HUDEP-2 (cell line): Measurements from ENCODE around the gene DLG2.
"Not testable (repeated sequence)": the region's sequence is repeated elsewhere in the genome, so short reads cannot be mapped to it uniquely, and the experiment has no call there.

Experiments used
- DNase-seq, 76 experiments: peaks; one replicate each; lab custom pipeline; 2025; ENCODE audit not compliant: unreplicated experiment in 76 of 76; lab: John Stamatoyannopoulos, UW

Gene DLG2

GRCh38 chr11:85256433-85256832, 370.7 kb downstream of the DLG2 start:
- DNase-seq = no peak

GRCh38 chr11:85249482-85249881, 377.7 kb downstream of the DLG2 start:
- DNase-seq = no peak

GRCh38 chr11:85247797-85248196, 379.3 kb downstream of the DLG2 start:
- DNase-seq = no peak

GRCh38 chr11:85238906-85239305, 388.2 kb downstream of the DLG2 start:
- no peak for DNase-seq

- DNase-seq = not testable (repeated sequence)
Observed at GRCh38 chr11:85238038-85238437, 389.1 kb downstream of the DLG2 start.

- DNase-seq = no peak
Observed at GRCh38 chr11:85236211-85236610, 390.9 kb downstream of the DLG2 start.

GRCh38 chr11:85232559-85232958, 394.6 kb downstream of the DLG2 start:
- DNase-seq = no peak

- DNase-seq = no peak
Observed at GRCh38 chr11:85231588-85231987, 395.6 kb downstream of the DLG2 start.

GRCh38 chr11:85229723-85230122, 397.4 kb downstream of the DLG2 start:
- DNase-seq = not testable (repeated sequence)

- DNase-seq = no peak
Observed at GRCh38 chr11:85196968-85197367, 430.2 kb downstream of the DLG2 start.

GRCh38 chr11:85195934-85196333, 431.2 kb downstream of the DLG2 start:
- DNase-seq = no peak

GRCh38 chr11:85187992-85188391, 439.2 kb downstream of the DLG2 start:
- no peak for DNase-seq

- DNase-seq = no peak
Observed at GRCh38 chr11:85184721-85185120, 442.4 kb downstream of the DLG2 start.

- DNase-seq = no peak
Observed at GRCh38 chr11:85182441-85183387, 444.4 kb downstream of the DLG2 start.

GRCh38 chr11:85180528-85180927, 446.6 kb downstream of the DLG2 start:
- DNase-seq = no peak

- DNase-seq = no peak
Observed at GRCh38 chr11:85171648-85172257, 455.4 kb downstream of the DLG2 start.

- DNase-seq = no peak
Observed at GRCh38 chr11:85170184-85170583, 457.0 kb downstream of the DLG2 start.

- DNase-seq = no peak
Observed at GRCh38 chr11:85167471-85167870, 459.7 kb downstream of the DLG2 start.

- no peak for DNase-seq
Observed at GRCh38 chr11:85167038-85167437, 460.1 kb downstream of the DLG2 start.

GRCh38 chr11:85165819-85166218, 461.3 kb downstream of the DLG2 start:
- DNase-seq = no peak

- DNase-seq = no peak
Observed at GRCh38 chr11:85164743-85165142, 462.4 kb downstream of the DLG2 start.

GRCh38 chr11:85154294-85154693, 472.9 kb downstream of the DLG2 start:
- DNase-seq = no peak
